ENCODE measurements around the gene SNED1.

SNED1 gene

GRCh38 chr2:241052677-241053360 lies 54.4 kb downstream of the SNED1 start:
- no peak overlapping the region for H3K4me3 ChIP-seq (ENCODE audit: low read depth, low read length)
- H3K79me2 ChIP-seq (ENCODE audit: control insufficient read depth, insufficient read depth, low read length, unreplicated experiment), result no peaks in the 10 kb centered on the region
- no peaks in the 10 kb centered on the region for H3K36me3 ChIP-seq (ENCODE audit: insufficient read depth, low read length)
- no peak overlapping the region for H2AFZ ChIP-seq (ENCODE audit: low read length, unreplicated experiment)
- H3K27ac ChIP-seq (ENCODE audit: low read depth, low read length), result no peak overlapping the region
- H3K27me3 ChIP-seq (ENCODE audit: insufficient read depth, low read length), result no peaks in the 10 kb centered on the region
- no peaks in the 10 kb centered on the region for H3K4me1 ChIP-seq (ENCODE audit: control insufficient read depth, insufficient read depth, low read length, unreplicated experiment)

DNA sequence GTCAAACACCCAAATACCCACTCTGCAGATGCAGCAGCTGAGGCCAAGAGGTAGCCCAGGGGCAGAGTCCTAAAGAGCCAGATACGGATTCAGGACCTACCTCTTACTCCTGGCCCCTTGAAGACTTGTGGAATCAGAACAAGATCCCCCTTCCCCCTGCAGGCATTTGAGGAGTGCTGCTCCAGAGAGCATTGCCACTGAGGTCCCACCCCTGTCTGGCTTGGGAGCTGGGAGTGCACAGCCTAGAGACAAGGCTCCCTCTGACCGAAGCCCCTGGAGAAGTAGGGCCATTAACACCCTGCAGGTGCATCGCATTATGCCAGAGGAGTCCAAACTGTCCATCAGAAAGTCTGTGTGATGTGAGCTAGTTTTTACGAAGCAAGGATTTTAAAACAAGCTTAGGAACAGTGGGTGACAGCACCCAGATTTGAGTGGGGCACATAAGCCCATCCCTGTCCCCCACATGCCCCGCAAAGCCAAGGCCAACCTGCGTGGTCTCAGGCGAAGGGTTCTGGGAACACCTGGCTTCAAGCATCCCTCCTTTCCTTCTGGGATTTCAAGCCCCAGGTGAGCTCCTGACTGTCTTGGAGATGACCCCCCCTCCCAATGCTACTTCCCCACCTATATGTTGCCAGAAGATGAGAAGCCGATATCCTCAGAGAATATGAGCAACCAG lies 55.3 kb downstream of the SNED1 start:
- Histone ChIP-seq H2AFZ (ENCODE audit: low read length, unreplicated experiment) (no peak overlapping the region), H3K79me2 (ENCODE audit: control insufficient read depth, insufficient read depth, low read length, unreplicated experiment) (no peaks in the 10 kb centered on the region), H3K27me3 (ENCODE audit: insufficient read depth, low read length) (no peaks in the 10 kb centered on the region), H3K4me3 (ENCODE audit: low read depth, low read length) (no peak overlapping the region), H3K4me1 (ENCODE audit: control insufficient read depth, insufficient read depth, low read length, unreplicated experiment) (no peaks in the 10 kb centered on the region), H3K36me3 (ENCODE audit: insufficient read depth, low read length) (no peaks in the 10 kb centered on the region), H3K27ac (ENCODE audit: low read depth, low read length) (no peak overlapping the region)

DNA sequence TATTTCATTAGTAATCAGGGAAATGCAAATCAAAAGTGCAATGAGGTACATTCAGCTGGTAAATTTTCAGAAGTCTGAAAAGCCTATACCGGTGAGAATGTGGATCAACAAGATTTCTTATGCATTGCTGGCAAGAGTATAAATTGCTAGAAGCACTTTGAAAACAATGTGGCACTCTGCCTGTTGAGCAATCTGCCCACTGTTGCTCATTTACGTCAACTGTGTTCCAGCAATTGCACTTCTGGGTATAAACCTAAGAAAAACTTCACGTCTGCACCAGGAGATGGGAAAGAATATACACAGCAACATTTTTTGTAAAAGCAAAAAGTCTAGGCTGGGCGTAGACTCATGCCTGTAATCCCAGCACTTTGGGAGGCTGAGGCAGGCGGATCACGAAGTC lies 62.9 kb downstream of the SNED1 start:
- Histone ChIP-seq H3K27ac (ENCODE audit: low read depth, low read length) (no peak overlapping the region), H2AFZ (ENCODE audit: low read length, unreplicated experiment) (no peak overlapping the region), H3K36me3 (ENCODE audit: insufficient read depth, low read length) (no peaks in the 10 kb centered on the region), H3K4me3 (ENCODE audit: low read depth, low read length) (no peak overlapping the region), H3K27me3 (ENCODE audit: insufficient read depth, low read length) (no peaks in the 10 kb centered on the region), H3K4me1 (ENCODE audit: control insufficient read depth, insufficient read depth, low read length, unreplicated experiment) (no peaks in the 10 kb centered on the region), H3K79me2 (ENCODE audit: control insufficient read depth, insufficient read depth, low read length, unreplicated experiment) (no peaks in the 10 kb centered on the region)

GRCh38 chr2:241062389-241063092 lies 64.1 kb downstream of the SNED1 start:
- no peaks in the 10 kb centered on the region for H3K79me2 ChIP-seq (ENCODE audit: control insufficient read depth, insufficient read depth, low read length, unreplicated experiment)
- H2AFZ ChIP-seq (ENCODE audit: low read length, unreplicated experiment), result no peak overlapping the region
- H3K4me3 ChIP-seq (ENCODE audit: low read depth, low read length), result no peak overlapping the region
- no peak overlapping the region for H3K27ac ChIP-seq (ENCODE audit: low read depth, low read length)
- H3K36me3 ChIP-seq (ENCODE audit: insufficient read depth, low read length), result no peaks in the 10 kb centered on the region
- H3K27me3 ChIP-seq (ENCODE audit: insufficient read depth, low read length), result no peaks in the 10 kb centered on the region
- no peaks in the 10 kb centered on the region for H3K4me1 ChIP-seq (ENCODE audit: control insufficient read depth, insufficient read depth, low read length, unreplicated experiment)

DNA sequence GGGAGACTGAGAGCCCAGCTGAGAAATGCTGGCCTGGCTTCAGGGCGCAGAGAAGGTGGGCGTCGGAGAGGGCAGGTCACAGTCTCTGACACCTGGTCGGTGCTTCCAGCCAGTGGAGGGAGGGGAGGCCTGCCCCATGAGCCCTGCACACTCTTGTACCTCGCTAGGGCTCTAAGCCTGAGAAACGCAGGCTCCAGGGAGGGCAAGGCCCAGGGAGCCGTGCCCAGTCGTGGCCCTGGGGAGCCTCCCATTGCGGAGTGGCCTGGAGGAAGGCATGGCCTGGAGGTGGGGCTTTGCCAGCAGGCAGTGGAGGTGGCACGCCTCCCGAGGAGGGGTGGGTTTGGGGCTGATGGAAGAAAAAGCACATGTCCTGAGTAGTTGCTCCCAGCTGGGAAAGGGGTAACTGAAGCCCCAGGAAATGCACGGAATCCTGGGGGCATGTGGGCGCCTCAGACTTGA lies 64.7 kb downstream of the SNED1 start:
- Histone ChIP-seq H3K36me3 (ENCODE audit: insufficient read depth, low read length) (no peaks in the 10 kb centered on the region), H3K4me1 (ENCODE audit: control insufficient read depth, insufficient read depth, low read length, unreplicated experiment) (no peaks in the 10 kb centered on the region), H3K27ac (ENCODE audit: low read depth, low read length) (no peak overlapping the region), H3K4me3 (ENCODE audit: low read depth, low read length) (no peak overlapping the region), H3K27me3 (ENCODE audit: insufficient read depth, low read length) (no peaks in the 10 kb centered on the region), H3K79me2 (ENCODE audit: control insufficient read depth, insufficient read depth, low read length, unreplicated experiment) (no peaks in the 10 kb centered on the region), H2AFZ (ENCODE audit: low read length, unreplicated experiment) (no peak overlapping the region)

DNA sequence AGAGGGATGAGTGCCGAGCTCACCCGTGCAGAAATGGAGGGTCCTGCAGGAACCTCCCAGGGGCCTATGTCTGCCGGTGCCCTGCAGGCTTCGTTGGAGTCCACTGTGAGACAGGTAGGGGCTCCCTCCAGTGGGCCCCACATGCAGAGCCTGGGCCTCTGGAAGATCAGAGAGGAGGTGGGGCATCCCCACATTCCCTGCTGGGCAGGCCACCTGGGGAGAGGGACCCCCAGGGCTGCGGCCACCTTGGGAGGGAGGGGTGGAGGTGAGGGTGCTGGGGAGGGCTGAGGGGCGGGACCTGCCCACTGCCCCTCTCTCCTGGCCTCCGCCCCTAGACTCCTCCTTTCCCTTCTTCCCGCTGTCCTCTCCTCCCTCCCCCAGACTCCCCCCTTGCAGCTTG lies 65.2 kb downstream of the SNED1 start:
- H3K36me3 ChIP-seq (ENCODE audit: insufficient read depth, low read length), result no peaks in the 10 kb centered on the region
- H2AFZ ChIP-seq (ENCODE audit: low read length, unreplicated experiment), result no peak overlapping the region
- no peaks in the 10 kb centered on the region for H3K27me3 ChIP-seq (ENCODE audit: insufficient read depth, low read length)
- no peaks in the 10 kb centered on the region for H3K79me2 ChIP-seq (ENCODE audit: control insufficient read depth, insufficient read depth, low read length, unreplicated experiment)
- H3K27ac ChIP-seq (ENCODE audit: low read depth, low read length), result no peak overlapping the region
- no peaks in the 10 kb centered on the region for H3K4me1 ChIP-seq (ENCODE audit: control insufficient read depth, insufficient read depth, low read length, unreplicated experiment)
- H3K4me3 ChIP-seq (ENCODE audit: low read depth, low read length), result no peak overlapping the region

DNA sequence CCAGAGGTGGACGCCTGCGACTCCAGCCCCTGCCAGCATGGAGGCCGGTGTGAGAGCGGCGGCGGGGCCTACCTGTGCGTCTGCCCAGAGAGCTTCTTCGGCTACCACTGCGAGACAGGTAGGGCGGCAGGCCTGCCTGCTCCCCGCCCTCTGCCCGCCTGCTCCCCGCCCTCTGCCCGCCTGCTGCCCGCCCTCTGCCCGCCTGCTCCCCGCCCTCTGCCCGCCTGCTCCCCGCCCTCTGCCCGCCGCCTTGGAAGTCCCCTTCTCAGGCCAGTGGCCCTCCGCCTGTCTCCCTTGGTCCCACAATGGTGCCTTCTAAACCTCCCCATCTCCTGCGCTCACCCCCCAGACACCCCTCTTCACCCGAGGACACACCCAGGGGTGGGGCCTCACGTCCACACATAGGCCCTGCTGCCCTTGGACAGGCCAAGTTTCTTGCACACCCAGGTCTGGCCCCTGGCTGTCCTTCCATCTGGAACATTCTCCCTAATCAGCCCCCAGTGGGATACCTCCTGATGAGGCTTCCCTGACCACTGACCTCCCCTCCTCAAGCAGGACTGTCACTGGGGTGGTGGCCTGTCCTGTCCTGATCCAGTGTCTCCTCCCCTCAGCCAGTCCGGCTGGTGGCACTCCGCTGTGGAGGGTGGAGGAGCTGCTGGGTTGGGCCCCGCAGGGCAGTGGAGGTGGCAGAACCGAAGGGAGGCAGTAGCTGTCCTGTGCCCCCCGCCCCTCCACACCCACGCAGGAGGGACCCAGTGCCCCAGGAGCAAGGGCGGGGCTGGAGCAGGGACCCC lies 65.8 kb downstream of the SNED1 start:
- Histone ChIP-seq H3K27me3 (ENCODE audit: insufficient read depth, low read length) (no peaks in the 10 kb centered on the region), H3K4me1 (ENCODE audit: control insufficient read depth, insufficient read depth, low read length, unreplicated experiment) (no peaks in the 10 kb centered on the region), H2AFZ (ENCODE audit: low read length, unreplicated experiment) (no peak overlapping the region), H3K79me2 (ENCODE audit: control insufficient read depth, insufficient read depth, low read length, unreplicated experiment) (no peaks in the 10 kb centered on the region), H3K36me3 (ENCODE audit: insufficient read depth, low read length) (no peaks in the 10 kb centered on the region), H3K27ac (ENCODE audit: low read depth, low read length) (no peak overlapping the region), H3K4me3 (ENCODE audit: low read depth, low read length) (no peak overlapping the region)

GRCh38 chr2:241064802-241065354 lies 66.5 kb downstream of the SNED1 start:
- H3K27ac ChIP-seq (ENCODE audit: low read depth, low read length), result no peak overlapping the region

DNA sequence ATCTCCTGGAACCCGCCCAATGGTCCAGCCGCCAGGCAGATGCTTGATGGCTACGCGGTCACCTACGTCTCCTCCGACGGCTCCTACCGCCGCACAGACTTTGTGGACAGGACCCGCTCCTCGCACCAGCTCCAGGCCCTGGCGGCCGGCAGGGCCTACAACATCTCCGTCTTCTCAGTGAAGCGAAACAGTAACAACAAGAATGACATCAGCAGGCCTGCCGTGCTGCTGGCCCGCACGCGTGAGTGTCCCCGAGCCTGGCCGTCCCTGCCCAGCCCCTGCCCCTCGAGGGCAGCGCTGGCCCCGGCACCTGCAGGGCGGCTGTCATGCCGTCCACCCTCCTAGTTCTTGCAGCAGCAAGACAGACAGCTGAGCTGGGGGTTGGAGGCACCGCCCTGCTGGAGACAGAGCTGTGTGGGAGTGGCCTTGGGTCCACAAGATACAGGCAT lies 67.0 kb downstream of the SNED1 start:
- H3K4me3 ChIP-seq (ENCODE audit: low read depth, low read length), result no peak overlapping the region
- H3K27me3 ChIP-seq (ENCODE audit: insufficient read depth, low read length), result no peaks in the 10 kb centered on the region
- no peaks in the 10 kb centered on the region for H3K36me3 ChIP-seq (ENCODE audit: insufficient read depth, low read length)
- no peak overlapping the region for H2AFZ ChIP-seq (ENCODE audit: low read length, unreplicated experiment)
- no peaks in the 10 kb centered on the region for H3K79me2 ChIP-seq (ENCODE audit: control insufficient read depth, insufficient read depth, low read length, unreplicated experiment)
- H3K4me1 ChIP-seq (ENCODE audit: control insufficient read depth, insufficient read depth, low read length, unreplicated experiment), result no peaks in the 10 kb centered on the region
- H3K27ac ChIP-seq (ENCODE audit: low read depth, low read length), result no peak overlapping the region

More at GRCh38 chr2:241064802-241065354, 66.5 kb downstream of the SNED1 start:
- no peaks in the 10 kb centered on the region for H3K79me2 ChIP-seq (ENCODE audit: control insufficient read depth, insufficient read depth, low read length, unreplicated experiment)
- H3K36me3 ChIP-seq (ENCODE audit: insufficient read depth, low read length), result no peaks in the 10 kb centered on the region
- H3K4me1 ChIP-seq (ENCODE audit: control insufficient read depth, insufficient read depth, low read length, unreplicated experiment), result no peaks in the 10 kb centered on the region
- H3K4me3 ChIP-seq (ENCODE audit: low read depth, low read length), result no peak overlapping the region
- no peak overlapping the region for H2AFZ ChIP-seq (ENCODE audit: low read length, unreplicated experiment)
- H3K27me3 ChIP-seq (ENCODE audit: insufficient read depth, low read length), result no peaks in the 10 kb centered on the region

Data from ACC112 (cell line).